HepG2 (cell line): ENCODE results near the gene RB1. TPM values are rescaled to one million over a fixed set of nuclear protein-coding genes. Genes with fewer than 3 reads are reported as not detected.

ENCODE experiments used
- CBX1 ChIP-seq: IDR thresholded peaks from one replicate; pipeline ENCODE4 v1.6.1; 2016; ENCODE audit warnings: antibody characterized with exemption, low read depth
- IKZF4 ChIP-seq: sonication (generic); formaldehyde crosslinking; IDR thresholded peaks from 2 replicates; pipeline ENCODE4 v1.5.1; 2020; ENCODE audit warnings: borderline replicate concordance, mild to moderate bottlenecking, low read depth, missing genetic modification reagents; ENCODE audit errors: not compliant biosample characterization
- KDM6A ChIP-seq: IDR thresholded peaks from 2 replicates; pipeline ENCODE4 v1.6.1; 2016; ENCODE audit warnings: low read depth
- MTA1 ChIP-seq: sonication (generic); formaldehyde crosslinking; IDR thresholded peaks from 2 replicates; pipeline ENCODE4 v1.4.0; 2020; ENCODE audit warnings: missing genetic modification reagents, mild to moderate bottlenecking, borderline replicate concordance
- NPAS2 ChIP-seq: sonication (generic); formaldehyde crosslinking; IDR thresholded peaks from 2 replicates; pipeline ENCODE4 v1.8.0; 2022; ENCODE audit warnings: mild to moderate bottlenecking, missing genetic modification reagents, borderline replicate concordance
- PHF5A ChIP-seq: IDR thresholded peaks from one replicate; pipeline ENCODE4 v1.6.1; 2018; ENCODE audit warnings: low read depth, missing genetic modification reagents; ENCODE audit not compliant: unreplicated experiment
- PLRG1 ChIP-seq: fragments of 450-650 bp; conservative IDR thresholded peaks from 2 replicates; pipeline ENCODE4 v1.6.1; 2016
- RBAK ChIP-seq: sonication (generic); formaldehyde crosslinking; IDR thresholded peaks from 2 replicates; pipeline ENCODE4 v1.5.1; 2020; ENCODE audit warnings: mild to moderate bottlenecking, missing genetic modification reagents
- TBX2 ChIP-seq: sonication (generic); formaldehyde crosslinking; IDR thresholded peaks from 2 replicates; pipeline ENCODE4 v1.5.0; 2020; ENCODE audit warnings: missing genetic modification reagents, mild to moderate bottlenecking, borderline replicate concordance
- THYN1 ChIP-seq: sonication (generic); formaldehyde crosslinking; IDR thresholded peaks from 2 replicates; pipeline ENCODE4 v1.8.1; 2023; ENCODE audit warnings: low read depth, mild to moderate bottlenecking, moderate library complexity, missing genetic modification reagents, borderline replicate concordance
- ZFP37 ChIP-seq: sonication (generic); formaldehyde crosslinking; IDR thresholded peaks from 2 replicates; pipeline ENCODE4 v1.4.0; 2020; ENCODE audit warnings: missing genetic modification reagents, borderline replicate concordance
- ZNF10 ChIP-seq: sonication (generic); formaldehyde crosslinking; IDR thresholded peaks from 2 replicates; pipeline ENCODE4 v1.4.0; 2020; ENCODE audit warnings: mild to moderate bottlenecking, low read depth, missing genetic modification reagents, borderline replicate concordance
- ZNF441 ChIP-seq: sonication (generic); formaldehyde crosslinking; IDR thresholded peaks from 2 replicates; pipeline ENCODE4 v1.7.0; 2021; ENCODE audit warnings: missing genetic modification reagents, borderline replicate concordance
- ZNF484 ChIP-seq: sonication (generic); formaldehyde crosslinking; IDR thresholded peaks from 2 replicates; pipeline ENCODE4 v1.5.1; 2020; ENCODE audit warnings: mild to moderate bottlenecking, low read depth, missing genetic modification reagents, borderline replicate concordance
- ZNF737 ChIP-seq: sonication (generic); formaldehyde crosslinking; IDR thresholded peaks from 2 replicates; pipeline ENCODE4 v1.5.0; 2020; ENCODE audit warnings: missing genetic modification reagents, mild to moderate bottlenecking, borderline replicate concordance
- ZNF839 ChIP-seq: sonication (generic); formaldehyde crosslinking; IDR thresholded peaks from 2 replicates; pipeline ENCODE4 v1.4.0; 2020; ENCODE audit warnings: missing genetic modification reagents, mild to moderate bottlenecking, borderline replicate concordance
- ZSCAN31 ChIP-seq: sonication (generic); formaldehyde crosslinking; IDR thresholded peaks from 2 replicates; pipeline ENCODE4 v1.5.0; 2020; ENCODE audit warnings: low read depth, mild to moderate bottlenecking, missing genetic modification reagents
- polyA plus RNA-seq, 8 experiments: library from polyadenylated mRNA; depleted of rRNA in 3 of 8; stranded (reverse) in 7 of 8; unstranded in 1 of 8; fragments of >200 nt; fragmentation: Illumina TruSeq in 4 of 8; extraction: Trizol in 4 of 8; gene quantifications; 2 replicates each; pipeline versions ENCODE4 v1.2.1 to v1.2.3, GENCODE V29; 2011 to 2016; ENCODE audit warnings: low read depth in 4 of 8, missing spikeins in 1 of 8, mixed read lengths in 1 of 8; ENCODE audit not compliant: insufficient read depth in 1 of 8
- total RNA-seq, 5 experiments: library from RNA; depleted of rRNA; stranded (reverse); fragments of >200 nt; fragmentation: Illumina TruSeq; extraction: Trizol; gene quantifications; 2 replicates each; pipeline ENCODE4 v1.2.3, GENCODE V29; 2016; ENCODE audit warnings: low read depth in 1 of 5
- TF ChIP-seq, protein P1 (sequence below): sonication (generic); formaldehyde crosslinking; IDR thresholded peaks from 2 replicates; pipeline ENCODE4 v1.5.1; 2020; ENCODE audit warnings: missing genetic modification reagents, mild to moderate bottlenecking, borderline replicate concordance
- TF ChIP-seq, protein P2 (sequence below): sonication (generic); formaldehyde crosslinking; IDR thresholded peaks from 2 replicates; pipeline ENCODE4 v1.9.0; 2021; ENCODE audit warnings: missing genetic modification reagents, borderline replicate concordance
- TF ChIP-seq, protein P3 (sequence below): sonication (generic); formaldehyde crosslinking; IDR thresholded peaks from 2 replicates; pipeline ENCODE4 v1.4.0; 2020; ENCODE audit warnings: missing genetic modification reagents; ENCODE audit errors: not compliant biosample characterization
- TF ChIP-seq, protein P4 (sequence below): IDR thresholded peaks from 2 replicates; pipeline ENCODE4 v1.6.1; 2016; ENCODE audit warnings: low read depth

Gene RB1
- total and polyA plus RNA-seq, 2 of the 13 experiments (the other 11 are each of a cell fraction or from before 2014, with no cell fraction given): 15.6 to 23.7 TPM

DNA sequence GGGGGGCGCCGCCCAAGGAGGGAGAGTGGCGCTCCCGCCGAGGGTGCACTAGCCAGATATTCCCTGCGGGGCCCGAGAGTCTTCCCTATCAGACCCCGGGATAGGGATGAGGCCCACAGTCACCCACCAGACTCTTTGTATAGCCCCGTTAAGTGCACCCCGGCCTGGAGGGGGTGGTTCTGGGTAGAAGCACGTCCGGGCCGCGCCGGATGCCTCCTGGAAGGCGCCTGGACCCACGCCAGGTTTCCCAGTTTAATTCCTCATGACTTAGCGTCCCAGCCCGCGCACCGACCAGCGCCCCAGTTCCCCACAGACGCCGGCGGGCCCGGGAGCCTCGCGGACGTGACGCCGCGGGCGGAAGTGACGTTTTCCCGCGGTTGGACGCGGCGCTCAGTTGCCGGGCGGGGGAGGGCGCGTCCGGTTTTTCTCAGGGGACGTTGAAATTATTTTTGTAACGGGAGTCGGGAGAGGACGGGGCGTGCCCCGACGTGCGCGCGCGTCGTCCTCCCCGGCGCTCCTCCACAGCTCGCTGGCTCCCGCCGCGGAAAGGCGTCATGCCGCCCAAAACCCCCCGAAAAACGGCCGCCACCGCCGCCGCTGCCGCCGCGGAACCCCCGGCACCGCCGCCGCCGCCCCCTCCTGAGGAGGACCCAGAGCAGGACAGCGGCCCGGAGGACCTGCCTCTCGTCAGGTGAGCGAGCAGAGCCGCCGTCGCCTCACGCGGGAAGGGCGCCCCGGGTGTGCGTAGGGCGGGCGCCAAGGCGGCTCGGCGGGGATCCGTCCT lies at the start of gene RB1 (continued):
- TF ChIP-seq, protein P1, sequence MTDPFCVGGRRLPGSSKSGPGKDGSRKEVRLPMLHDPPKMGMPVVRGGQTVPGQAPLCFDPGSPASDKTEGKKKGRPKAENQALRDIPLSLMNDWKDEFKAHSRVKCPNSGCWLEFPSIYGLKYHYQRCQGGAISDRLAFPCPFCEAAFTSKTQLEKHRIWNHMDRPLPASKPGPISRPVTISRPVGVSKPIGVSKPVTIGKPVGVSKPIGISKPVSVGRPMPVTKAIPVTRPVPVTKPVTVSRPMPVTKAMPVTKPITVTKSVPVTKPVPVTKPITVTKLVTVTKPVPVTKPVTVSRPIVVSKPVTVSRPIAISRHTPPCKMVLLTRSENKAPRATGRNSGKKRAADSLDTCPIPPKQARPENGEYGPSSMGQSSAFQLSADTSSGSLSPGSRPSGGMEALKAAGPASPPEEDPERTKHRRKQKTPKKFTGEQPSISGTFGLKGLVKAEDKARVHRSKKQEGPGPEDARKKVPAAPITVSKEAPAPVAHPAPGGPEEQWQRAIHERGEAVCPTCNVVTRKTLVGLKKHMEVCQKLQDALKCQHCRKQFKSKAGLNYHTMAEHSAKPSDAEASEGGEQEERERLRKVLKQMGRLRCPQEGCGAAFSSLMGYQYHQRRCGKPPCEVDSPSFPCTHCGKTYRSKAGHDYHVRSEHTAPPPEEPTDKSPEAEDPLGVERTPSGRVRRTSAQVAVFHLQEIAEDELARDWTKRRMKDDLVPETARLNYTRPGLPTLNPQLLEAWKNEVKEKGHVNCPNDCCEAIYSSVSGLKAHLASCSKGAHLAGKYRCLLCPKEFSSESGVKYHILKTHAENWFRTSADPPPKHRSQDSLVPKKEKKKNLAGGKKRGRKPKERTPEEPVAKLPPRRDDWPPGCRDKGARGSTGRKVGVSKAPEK: no peak
- TF ChIP-seq PHF5A (CRISPR knock-in tag) (no peak), ZSCAN31 (CRISPR knock-in tag) (no peak; the same call in 1 of the 2 replicates), ZNF484 (CRISPR knock-in tag) (no peak), PLRG1 (no peak), KDM6A (CRISPR knock-in tag) (no peak), ZFP37 (CRISPR knock-in tag) (no peak), ZNF839 (CRISPR knock-in tag) (no peak), THYN1 (CRISPR knock-in tag) (no peak), IKZF4 (CRISPR knock-in tag) (peak; percentile 17), MTA1 (CRISPR knock-in tag) (peak; percentile 38; the same call in 1 of the 2 replicates), TBX2 (peak; percentile 58; the same call in 1 of the 2 replicates), ZNF441 (CRISPR knock-in tag) (peak; percentile 7; the same call in 1 of the 2 replicates), ZNF10 (CRISPR knock-in tag) (no peak), RBAK (no peak), NPAS2 (CRISPR knock-in tag) (no peak), ZNF737 (CRISPR knock-in tag) (no peak; the same call in 1 of the 2 replicates), CBX1 (no peak)
- TF ChIP-seq, protein P2, sequence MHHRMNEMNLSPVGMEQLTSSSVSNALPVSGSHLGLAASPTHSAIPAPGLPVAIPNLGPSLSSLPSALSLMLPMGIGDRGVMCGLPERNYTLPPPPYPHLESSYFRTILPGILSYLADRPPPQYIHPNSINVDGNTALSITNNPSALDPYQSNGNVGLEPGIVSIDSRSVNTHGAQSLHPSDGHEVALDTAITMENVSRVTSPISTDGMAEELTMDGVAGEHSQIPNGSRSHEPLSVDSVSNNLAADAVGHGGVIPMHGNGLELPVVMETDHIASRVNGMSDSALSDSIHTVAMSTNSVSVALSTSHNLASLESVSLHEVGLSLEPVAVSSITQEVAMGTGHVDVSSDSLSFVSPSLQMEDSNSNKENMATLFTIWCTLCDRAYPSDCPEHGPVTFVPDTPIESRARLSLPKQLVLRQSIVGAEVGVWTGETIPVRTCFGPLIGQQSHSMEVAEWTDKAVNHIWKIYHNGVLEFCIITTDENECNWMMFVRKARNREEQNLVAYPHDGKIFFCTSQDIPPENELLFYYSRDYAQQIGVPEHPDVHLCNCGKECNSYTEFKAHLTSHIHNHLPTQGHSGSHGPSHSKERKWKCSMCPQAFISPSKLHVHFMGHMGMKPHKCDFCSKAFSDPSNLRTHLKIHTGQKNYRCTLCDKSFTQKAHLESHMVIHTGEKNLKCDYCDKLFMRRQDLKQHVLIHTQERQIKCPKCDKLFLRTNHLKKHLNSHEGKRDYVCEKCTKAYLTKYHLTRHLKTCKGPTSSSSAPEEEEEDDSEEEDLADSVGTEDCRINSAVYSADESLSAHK (CRISPR knock-in tag): no peak
- TF ChIP-seq, protein P3, sequence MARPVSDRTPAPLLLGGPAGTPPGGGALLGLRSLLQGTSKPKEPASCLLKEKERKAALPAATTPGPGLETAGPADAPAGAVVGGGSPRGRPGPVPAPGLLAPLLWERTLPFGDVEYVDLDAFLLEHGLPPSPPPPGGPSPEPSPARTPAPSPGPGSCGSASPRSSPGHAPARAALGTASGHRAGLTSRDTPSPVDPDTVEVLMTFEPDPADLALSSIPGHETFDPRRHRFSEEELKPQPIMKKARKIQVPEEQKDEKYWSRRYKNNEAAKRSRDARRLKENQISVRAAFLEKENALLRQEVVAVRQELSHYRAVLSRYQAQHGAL (CRISPR knock-in tag): no peak
- TF ChIP-seq, protein P4, sequence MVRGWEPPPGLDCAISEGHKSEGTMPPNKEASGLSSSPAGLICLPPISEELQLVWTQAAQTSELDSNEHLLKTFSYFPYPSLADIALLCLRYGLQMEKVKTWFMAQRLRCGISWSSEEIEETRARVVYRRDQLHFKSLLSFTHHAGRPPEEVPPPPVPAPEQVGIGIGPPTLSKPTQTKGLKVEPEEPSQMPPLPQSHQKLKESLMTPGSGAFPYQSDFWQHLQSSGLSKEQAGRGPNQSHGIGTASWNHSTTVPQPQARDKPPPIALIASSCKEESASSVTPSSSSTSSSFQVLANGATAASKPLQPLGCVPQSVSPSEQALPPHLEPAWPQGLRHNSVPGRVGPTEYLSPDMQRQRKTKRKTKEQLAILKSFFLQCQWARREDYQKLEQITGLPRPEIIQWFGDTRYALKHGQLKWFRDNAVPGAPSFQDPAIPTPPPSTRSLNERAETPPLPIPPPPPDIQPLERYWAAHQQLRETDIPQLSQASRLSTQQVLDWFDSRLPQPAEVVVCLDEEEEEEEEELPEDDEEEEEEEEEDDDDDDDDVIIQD (CRISPR knock-in tag): no peak
